ENCODE results near the gene FUT2.
A peak's percentile ranks its signal among the peaks of the same experiment; 100 is the strongest.
"Not testable (repeated sequence)": the region's sequence is repeated elsewhere in the genome, so short reads cannot be mapped to it uniquely, and the experiment has no call there.

Gene FUT2

GRCh38 chr19:48671446-48671995 is 24.2 kb upstream of the FUT2 start:
- no peak for DNase-seq

GRCh38 chr19:48672994-48673393 is 22.8 kb upstream of the FUT2 start, which contains the start of gene NTN5:
TSS of gene NTN5 (minus strand) at chr19:48673017. CDS start at chr19:48670986, 2,031 bp downstream.
- no peak for DNase-seq

GRCh38 chr19:48673436-48674100 is 22.2 kb upstream of the FUT2 start:
- DNase-seq, result no peak

- DNase-seq, result no peak
These were observed 21.5 kb upstream of the FUT2 start for GRCh38 chr19:48674216-48674809.

GRCh38 chr19:48674921-48675824 is 20.6 kb upstream of the FUT2 start:
- DNase-seq, result peak; percentile 84 to 92

- no peak for DNase-seq
These were observed 19.3 kb upstream of the FUT2 start for GRCh38 chr19:48676487-48676886.

GRCh38 chr19:48676887-48677286 is 18.9 kb upstream of the FUT2 start:
- DNase-seq, result no peak

GRCh38 chr19:48678201-48678600 is 17.6 kb upstream of the FUT2 start:
- DNase-seq, result no peak

GRCh38 chr19:48680006-48680405 is 15.8 kb upstream of the FUT2 start:
- DNase-seq, result not testable (repeated sequence)

GRCh38 chr19:48680436-48681126 is 15.2 kb upstream of the FUT2 start:
- no peak for DNase-seq

- DNase-seq, result peak in 1 of 2 experiments; percentile 21
These were observed 14.7 kb upstream of the FUT2 start for GRCh38 chr19:48681127-48681470.

GRCh38 chr19:48683349-48683748 is 12.4 kb upstream of the FUT2 start:
- DNase-seq, result no peak

GRCh38 chr19:48685583-48685982 is 10.2 kb upstream of the FUT2 start:
- no peak for DNase-seq

- no peak for DNase-seq
These were observed 9.7 kb upstream of the FUT2 start for GRCh38 chr19:48686088-48686487.

GRCh38 chr19:48686637-48687036 is 9.1 kb upstream of the FUT2 start:
- not testable (repeated sequence) for DNase-seq

- DNase-seq, result no peak
These were observed 8.0 kb upstream of the FUT2 start for GRCh38 chr19:48687776-48688175.

GRCh38 chr19:48689449-48689848 is 6.3 kb upstream of the FUT2 start:
- no peak for DNase-seq

- not testable (repeated sequence) for DNase-seq
These were observed 2.1 kb upstream of the FUT2 start for GRCh38 chr19:48693629-48694028.

- DNase-seq, result peak in 1 of 2 experiments; percentile 34
These were observed 711 bp downstream of the FUT2 start for GRCh38 chr19:48696353-48697010.

- no peak for DNase-seq
These were observed 2.3 kb downstream of the FUT2 start for GRCh38 chr19:48698046-48698445.

- DNase-seq, result no peak
These were observed 6.9 kb downstream of the FUT2 start for GRCh38 chr19:48702701-48703100.

- DNase-seq, result no peak
These were observed 7.5 kb downstream of the FUT2 start for GRCh38 chr19:48703316-48703715.

All from NCI-H526 (cell line).